Esophagus muscularis mucosa (tissue), 3 donors: ENCODE data around the gene KLHL29.

Source experiments
- CTCF ChIP-seq, 3 experiments: fragments of 200-600 bp in 2 of 3; fragments of 450-650 bp in 1 of 3; sonication (generic) in 2 of 3; IDR thresholded peaks; one replicate each; pipeline ENCODE4 v1.5.1; 2017 to 2019; ENCODE audit warnings: antibody characterized with exemption in 3 of 3, mild to moderate bottlenecking in 2 of 3, moderate library complexity in 1 of 3
- POLR2A ChIP-seq: fragments of 450-650 bp; IDR thresholded peaks from one replicate; pipeline ENCODE4 v1.6.1; 2017; ENCODE audit warnings: antibody characterized with exemption, moderate library complexity, mild to moderate bottlenecking, low read depth

DNA sequence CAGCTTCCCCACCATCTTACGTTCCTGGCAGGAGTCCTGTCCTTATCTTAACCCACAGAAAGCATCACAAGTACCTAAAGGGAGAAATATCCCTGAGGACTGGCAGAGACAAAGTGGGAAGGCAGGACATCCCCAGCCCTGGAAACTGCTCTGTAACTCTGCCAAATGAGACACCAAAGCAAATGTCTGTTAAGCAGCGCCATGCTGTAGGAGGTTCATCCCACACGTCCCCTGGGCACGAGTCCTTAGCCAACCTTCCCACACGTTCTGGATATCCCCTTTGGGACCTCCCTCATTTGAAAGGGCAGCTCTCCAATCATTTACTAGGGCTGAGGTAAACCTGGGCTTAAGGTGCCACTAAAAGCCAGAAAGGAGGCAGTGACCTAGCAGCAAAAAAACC is 334.7 kb downstream of the KLHL29 start:
- no peak for TF ChIP-seq CTCF (IDR thresholded peaks at IDR 0.05)
- TF ChIP-seq POLR2A = no peak
